Gastroesophageal sphincter (tissue), 4 donors: ENCODE measurements around the gene OR10H3. TPM values are rescaled to one million over a fixed set of nuclear protein-coding genes. Genes with fewer than 3 reads are reported as not detected.

Experiments used
- ATAC-seq: fragments of 150-250 bp; one replicate; pipeline ENCODE4 v1.9.1; 2016; ENCODE audit warnings: mild to moderate bottlenecking, moderate library complexity
- H3K27ac ChIP-seq, 4 donors: fragments of 200-600 bp; sonication (generic) in 3 of 4; 1 replicate in 3 of 4; 2 replicates in 1 of 4; pipeline ENCODE4 v1.5.1; 2016 to 2019
- H3K27me3 ChIP-seq: fragments of 200-600 bp; sonication (generic); one replicate; pipeline ENCODE4 v1.5.1; 2019
- H3K36me3 ChIP-seq, 2 donors: fragments of 200-600 bp; sonication (generic); one replicate each; pipeline ENCODE4 v1.5.1; 2019; ENCODE audit warnings: control low read depth in 1 of 2
- H3K4me1 ChIP-seq, 3 donors: fragments of 200-600 bp; sonication (generic); 1 replicate in 2 of 3; 2 replicates in 1 of 3; pipeline ENCODE4 v1.5.1; 2016 to 2019; ENCODE audit warnings: control low read depth in 2 of 3
- H3K4me3 ChIP-seq, 2 donors: fragments of 200-600 bp; sonication (generic); one replicate each; pipeline ENCODE4 v1.5.1; 2019; ENCODE audit warnings: mild to moderate bottlenecking in 1 of 2, moderate library complexity in 1 of 2
- H3K9me3 ChIP-seq, 3 donors: fragments of 200-600 bp; sonication (generic); one replicate each; pipeline ENCODE4 v1.5.1; 2017 to 2019; ENCODE audit warnings: control low read depth in 2 of 3
- CTCF ChIP-seq, 4 experiments: fragments of 200-600 bp in 2 of 4; fragments of 450-650 bp in 2 of 4; sonication (generic) in 1 of 4; IDR thresholded peaks; one replicate each; pipeline ENCODE4 v1.5.1; 2017 to 2019; ENCODE audit warnings: antibody characterized with exemption in 4 of 4, mild to moderate bottlenecking in 2 of 4, moderate library complexity in 2 of 4
- EP300 ChIP-seq: sonication (generic); formaldehyde crosslinking; IDR thresholded peaks from one replicate; pipeline ENCODE4 v1.6.1; 2017; ENCODE audit warnings: antibody characterized with exemption, mild to moderate bottlenecking
- POLR2A ChIP-seq, 2 donors: fragments of 450-650 bp; IDR thresholded peaks; one replicate each; pipeline ENCODE4 v1.6.1; 2017; ENCODE audit warnings: antibody characterized with exemption in 2 of 2, mild to moderate bottlenecking in 2 of 2, moderate library complexity in 1 of 2
- POLR2AphosphoS5 ChIP-seq: sonication (generic); formaldehyde crosslinking; IDR thresholded peaks from one replicate; pipeline ENCODE4 v1.6.1; 2017; ENCODE audit warnings: antibody characterized with exemption
- WGBS, 2 donors: methylation state at CpG; one replicate each; pipeline ENCODE4 v1.1.5; 2018; ENCODE audit warnings: low coverage in 1 of 2; 5-methylcytosine and 5-hydroxymethylcytosine counted together
- total RNA-seq, 4 donors: library from RNA; depleted of rRNA; stranded (reverse); fragments of >200 nt; gene quantifications; one replicate each; pipeline ENCODE4 v1.1.0, GENCODE V29; 2016

The OR10H3 gene
- total RNA-seq, 4 donors from 2014 or later: not detected

DNA sequence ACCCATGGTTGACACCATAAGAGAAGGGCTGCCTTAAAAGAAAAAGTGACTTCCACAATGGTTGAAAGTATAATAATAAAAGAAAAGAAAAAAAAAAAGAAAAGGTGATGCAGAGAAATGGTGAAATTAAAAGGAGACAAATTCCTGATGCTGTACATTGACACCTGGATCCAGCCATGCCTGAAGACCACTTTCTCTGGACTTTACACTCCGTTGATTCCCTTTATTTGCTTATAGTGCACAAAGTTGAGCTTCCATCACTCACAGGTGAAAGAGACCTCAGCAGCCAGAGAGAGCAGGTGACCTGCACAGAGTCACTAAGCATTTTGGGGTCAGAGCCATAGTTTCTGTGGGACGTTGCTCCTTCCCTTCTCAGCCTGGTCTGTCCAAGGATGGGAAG, 37.5 kb downstream of the OR10H3 start:
- Histone ChIP-seq H3K9me3 (no peaks in the 10 kb centered on the region), H3K4me1 (peaks cover 2 to 18% (median 8%) of the 10 kb centered on the region in 3 donors), H3K4me3 (no peak overlapping the region), H3K27ac (no peak overlapping the region), H3K36me3 (peaks cover 0 to 8% of the 10 kb centered on the region in 2 donors), H3K27me3 (no peaks in the 10 kb centered on the region)
- TF ChIP-seq CTCF (IDR thresholded peaks at IDR 0.05): no peak
- TF ChIP-seq EP300: no peak
- no peak for TF ChIP-seq POLR2A (IDR thresholded peaks at IDR 0.05)
- TF ChIP-seq POLR2AphosphoS5: no peak
- 45 to 69% methylated on average over 1 to 2 of the region's 2 CpGs for WGBS, 2 donors
- ATAC-seq: no peak

- no peak for ATAC-seq
- H3K4me1 ChIP-seq: peaks cover 6 to 28% (median 16%) of the 10 kb centered on the region in 3 donors
- H3K36me3 ChIP-seq: no peaks in the 10 kb centered on the region
- H3K4me3 ChIP-seq: no peak overlapping the region
- H3K9me3 ChIP-seq: no peaks in the 10 kb centered on the region
- no peak overlapping the region for H3K27ac ChIP-seq
- WGBS, 2 donors: 92 to 94% methylated on average over 4 of the region's 4 CpGs
- TF ChIP-seq EP300: no peak
- no peaks in the 10 kb centered on the region for H3K27me3 ChIP-seq
These were observed 38.5 kb downstream of the OR10H3 start for GRCh38 chr19:15776264-15776663.

GRCh38 chr19:15776991-15777970, 39.5 kb downstream of the OR10H3 start:
- WGBS, 2 donors: 40 to 76% methylated on average over 1 to 3 of the region's 9 CpGs
- no peak for TF ChIP-seq EP300
- no peak for TF ChIP-seq CTCF (IDR thresholded peaks at IDR 0.05)
- TF ChIP-seq POLR2A (IDR thresholded peaks at IDR 0.05): no peak
- TF ChIP-seq POLR2AphosphoS5: no peak
- Histone ChIP-seq H3K36me3 (no peaks in the 10 kb centered on the region), H3K4me1 (peaks cover 6 to 34% (median 16%) of the 10 kb centered on the region in 3 donors), H3K4me3 (no peak overlapping the region), H3K27ac (no peak overlapping the region), H3K27me3 (no peaks in the 10 kb centered on the region), H3K9me3 (no peaks in the 10 kb centered on the region)
- no peak for ATAC-seq

DNA sequence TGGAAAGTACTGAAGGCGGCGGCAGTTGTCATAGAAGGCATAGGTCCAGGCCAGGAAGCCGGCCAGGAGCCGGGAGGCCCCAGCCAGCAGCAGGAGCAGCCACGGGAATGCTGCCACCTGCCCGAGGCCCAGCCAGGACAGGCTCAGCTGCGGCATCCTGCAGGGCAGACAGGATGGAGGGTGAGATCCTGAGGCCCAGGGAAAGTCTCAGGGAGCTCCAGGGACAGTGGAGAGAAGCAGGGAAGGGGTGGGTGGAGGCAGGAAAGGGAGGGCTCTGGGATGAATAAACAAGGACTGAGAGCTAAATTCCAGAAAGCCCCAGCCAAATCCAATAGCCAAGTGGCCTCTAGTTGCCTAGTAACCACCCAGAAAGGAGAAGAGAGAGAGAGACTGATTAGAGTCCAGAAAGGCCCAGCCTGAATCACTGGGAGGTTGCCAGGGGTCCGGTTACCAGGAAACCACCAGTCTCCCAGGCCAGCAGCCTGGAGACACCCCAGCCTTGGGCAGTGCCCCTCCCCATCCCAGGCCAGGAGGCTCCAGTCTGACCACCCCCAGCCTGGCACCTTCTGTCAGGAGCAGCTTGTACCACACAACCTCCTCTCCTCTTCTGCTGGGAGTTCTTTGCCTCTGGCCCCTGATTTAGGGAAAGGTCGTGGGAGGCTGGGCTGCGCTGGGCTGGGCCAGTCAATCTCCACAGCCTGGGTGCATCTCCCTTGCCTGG, 42.1 kb downstream of the OR10H3 start:
- TF ChIP-seq CTCF (IDR thresholded peaks at IDR 0.05) (no peak), EP300 (no peak), POLR2A (IDR thresholded peaks at IDR 0.05) (no peak), POLR2AphosphoS5 (peak; percentile 29)
- H3K27me3 ChIP-seq: no peaks in the 10 kb centered on the region
- peak overlapping the region in 1 of 2 donors; percentile 10 for H3K4me3 ChIP-seq
- H3K4me1 ChIP-seq: peaks cover 6 to 34% (median 16%) of the 10 kb centered on the region in 3 donors
- no peaks in the 10 kb centered on the region for H3K36me3 ChIP-seq
- ATAC-seq: peak; percentile 93
- 0 to 12% methylated on average over 1 to 3 of the region's 10 CpGs for WGBS, 2 donors
- no peaks in the 10 kb centered on the region for H3K9me3 ChIP-seq
- peak overlapping the region; percentile 35 to 89 (median 81) for H3K27ac ChIP-seq

DNA sequence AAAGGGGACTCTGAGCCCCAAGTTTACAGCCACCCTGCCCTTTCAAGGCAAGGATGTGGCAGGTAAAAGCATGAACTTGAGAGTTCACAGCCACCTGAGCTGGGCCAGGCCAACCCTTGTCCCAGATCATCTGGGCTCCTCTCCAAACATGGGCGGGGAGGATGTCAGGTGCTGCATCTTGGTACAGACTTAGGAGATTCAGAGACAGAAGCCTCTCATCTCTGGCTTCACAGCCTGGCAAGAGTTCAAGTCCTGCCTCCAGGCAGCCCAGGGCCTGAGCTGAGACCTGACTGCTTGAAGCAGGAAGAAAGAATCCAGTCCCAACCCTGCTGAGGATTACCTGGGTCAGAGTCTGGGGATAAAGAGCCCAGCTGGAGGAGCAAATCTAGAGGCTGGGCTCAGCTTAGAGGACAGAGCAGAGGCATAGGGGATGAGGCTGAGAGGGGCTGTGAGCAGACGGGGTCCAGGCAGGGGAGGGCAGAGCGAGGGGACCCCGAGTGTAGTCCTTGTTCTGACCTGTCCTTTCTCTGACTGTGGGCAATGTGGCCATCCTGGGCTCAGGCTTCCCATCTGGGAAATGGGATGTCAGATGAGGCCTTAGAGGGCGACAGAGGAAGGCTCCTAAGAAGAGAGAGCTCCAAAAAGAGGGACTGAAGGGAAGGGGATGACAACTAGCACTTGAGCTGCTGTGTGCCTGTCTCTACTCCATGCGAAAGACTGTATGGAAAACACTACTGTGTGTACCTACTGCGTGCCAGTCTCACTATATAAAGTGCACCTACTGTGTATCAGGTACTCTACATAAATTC, 43.0 kb downstream of the OR10H3 start:
- ATAC-seq: no peak
- 71% methylated on average over 4 of the region's 7 CpGs; no CpG with 5 or more reads in 1 of the 2 donors for WGBS, 2 donors
- peak overlapping the region; percentile 35 to 89 (median 81) for H3K27ac ChIP-seq
- no peaks in the 10 kb centered on the region for H3K36me3 ChIP-seq
- no peaks in the 10 kb centered on the region for H3K9me3 ChIP-seq
- H3K4me1 ChIP-seq: peaks cover 6 to 34% (median 16%) of the 10 kb centered on the region in 3 donors
- TF ChIP-seq EP300 (no peak), POLR2AphosphoS5 (no peak), CTCF (IDR thresholded peaks at IDR 0.05) (no peak), POLR2A (IDR thresholded peaks at IDR 0.05) (no peak)
- no peak overlapping the region for H3K4me3 ChIP-seq
- no peaks in the 10 kb centered on the region for H3K27me3 ChIP-seq
